ENCODE data around the gene MAPKAPK3.

Gene MAPKAPK3

DNA sequence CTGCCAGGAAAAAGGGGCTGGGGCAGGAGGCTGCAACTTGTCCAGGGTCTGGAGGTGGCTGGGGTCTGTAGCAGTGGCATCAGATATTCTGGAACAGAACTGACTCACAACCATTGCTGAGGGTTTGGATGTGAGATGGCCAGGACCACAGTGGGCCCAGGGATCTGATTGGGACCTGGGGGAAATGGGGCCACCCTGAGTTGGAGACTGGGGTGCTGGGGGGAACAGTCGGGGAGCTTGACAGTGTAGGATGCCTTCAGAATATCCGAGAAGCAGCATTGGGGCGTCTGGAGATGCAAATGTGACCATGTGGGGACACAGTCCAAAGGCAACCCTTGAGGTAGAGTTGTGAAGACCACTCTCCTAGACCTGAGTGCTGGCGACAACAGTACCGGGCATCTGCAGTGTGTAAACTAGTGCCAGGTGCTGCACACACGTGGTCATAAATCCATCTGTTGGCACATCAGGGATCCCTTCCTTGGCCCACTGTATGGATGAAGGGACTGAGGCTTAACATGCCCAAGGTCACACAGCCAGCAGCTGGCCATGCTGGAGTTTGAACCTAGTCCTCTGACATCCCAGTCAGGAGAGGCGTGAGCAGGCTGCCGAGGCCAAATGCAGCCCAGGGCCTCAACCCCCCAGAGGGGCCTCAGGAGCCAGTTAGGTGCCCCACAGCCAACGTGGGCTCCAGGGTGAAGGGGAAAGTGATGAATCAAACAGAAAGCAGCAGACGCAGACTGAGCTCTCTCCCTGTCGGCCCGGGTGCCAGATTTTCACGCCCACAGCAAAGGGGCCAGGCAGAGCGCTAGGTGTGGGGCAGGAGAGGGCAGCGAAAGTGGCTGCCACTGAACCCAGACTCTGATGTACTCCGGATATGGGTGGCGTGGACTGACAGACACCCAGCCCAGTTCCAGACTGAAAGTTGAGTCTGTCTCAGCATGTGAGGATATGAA is 28.9 kb upstream of the MAPKAPK3 start:
- no peak for DNase-seq

DNA sequence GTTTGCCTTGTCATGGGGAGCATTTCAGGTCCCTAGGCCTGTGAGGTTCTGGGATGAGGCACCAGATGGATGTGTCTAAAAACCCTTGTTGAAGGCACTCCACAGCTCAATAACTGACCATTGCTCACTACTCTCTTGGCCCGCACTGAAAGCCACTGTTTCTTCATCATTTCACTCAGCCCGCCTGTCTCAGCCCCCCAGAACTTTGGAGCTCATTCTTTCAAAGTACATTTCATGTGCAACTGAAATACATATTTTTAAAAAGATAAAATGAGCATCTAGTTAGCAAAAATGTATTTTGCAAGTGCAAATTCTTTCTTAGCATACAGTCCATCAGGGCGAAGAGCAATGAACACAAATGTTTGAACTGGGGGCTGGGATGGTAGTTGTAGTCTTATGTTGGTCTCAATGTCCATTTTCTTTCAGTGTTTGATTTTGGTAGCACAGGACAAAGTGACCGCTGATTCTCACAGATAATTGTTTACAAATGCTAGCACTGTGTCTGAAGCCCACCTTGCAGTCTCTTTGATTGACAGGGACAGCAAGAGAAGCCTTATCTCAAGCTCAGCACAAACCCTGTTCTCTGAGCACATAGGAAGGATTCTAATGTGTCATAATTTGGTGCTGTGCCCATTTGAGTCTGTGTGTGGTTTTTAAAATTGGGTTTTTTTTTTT is 28.1 kb upstream of the MAPKAPK3 start:
- DNase-seq, result peak; percentile 19

DNA sequence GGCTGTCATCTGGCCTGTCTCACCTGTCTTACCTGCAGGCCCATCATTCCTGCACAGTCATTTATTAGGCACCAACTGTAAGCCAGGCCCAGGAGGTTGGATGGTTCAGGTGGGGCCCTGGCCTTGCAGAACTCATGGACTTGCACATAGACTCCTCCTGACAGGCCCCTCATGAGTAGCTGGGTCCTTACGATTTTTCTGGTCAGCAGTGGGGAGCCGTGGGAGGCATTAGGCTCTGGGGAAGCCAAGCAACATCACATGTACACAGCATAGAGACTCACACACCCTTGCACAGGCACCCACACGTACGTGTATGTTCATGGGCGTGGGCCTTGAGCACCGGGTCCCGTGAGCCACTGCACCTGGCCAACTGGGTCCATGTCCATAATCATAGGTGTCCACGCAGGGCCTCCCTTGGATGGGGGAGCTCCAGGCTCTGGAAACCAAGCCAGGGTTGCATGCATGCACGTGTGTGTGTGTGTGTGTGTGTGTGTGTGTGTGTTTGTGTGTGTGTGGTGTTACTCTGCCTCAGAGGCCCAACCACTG is 25.7 kb upstream of the MAPKAPK3 start:
- DNase-seq, result no peak

DNA sequence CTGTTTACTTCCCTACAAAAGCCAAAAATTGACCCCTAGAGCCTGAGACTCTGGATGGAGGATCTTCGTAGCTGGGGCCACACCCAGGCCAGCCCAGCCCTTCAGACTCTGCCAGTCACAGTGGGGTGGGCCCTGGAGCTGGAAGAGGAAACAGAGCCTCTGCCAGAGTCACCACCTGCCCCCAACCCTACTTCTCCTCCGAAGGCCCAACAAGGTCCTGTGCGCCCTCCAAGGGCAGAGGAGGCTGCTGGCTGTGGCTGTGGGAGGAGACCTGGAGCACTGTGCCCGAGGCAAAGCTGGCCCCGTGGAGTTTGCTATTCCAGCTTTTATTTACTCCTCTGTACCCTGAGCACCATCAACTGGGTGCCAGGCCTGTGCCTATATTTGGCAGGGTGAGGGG is 24.4 kb upstream of the MAPKAPK3 start:
- no peak for DNase-seq

DNA sequence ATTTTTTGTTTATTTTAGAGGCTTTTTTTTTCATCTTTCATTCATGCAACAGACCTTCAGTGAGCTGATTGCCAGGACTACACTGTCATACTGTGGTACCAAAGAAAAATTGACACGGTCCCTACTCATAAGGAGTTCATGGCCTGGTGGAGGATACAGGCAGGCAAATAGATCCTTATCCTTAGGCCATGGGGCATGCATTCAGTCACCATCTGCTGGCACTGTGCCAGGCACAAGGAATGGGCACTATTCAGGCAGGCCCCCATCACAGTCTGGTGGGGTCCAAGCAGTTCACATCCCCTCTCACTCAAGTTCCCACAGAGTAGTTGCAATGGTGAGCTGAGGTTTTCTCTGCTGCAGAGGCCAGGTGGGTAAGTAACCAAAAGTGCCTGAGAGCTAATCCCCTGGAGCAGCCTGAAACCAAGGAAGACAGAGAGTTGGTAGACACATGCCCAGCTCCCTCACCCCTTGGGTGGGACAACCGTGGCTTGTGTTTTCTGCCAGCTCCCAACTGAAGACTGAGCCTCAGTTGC is 22.6 kb upstream of the MAPKAPK3 start:
- DNase-seq, result no peak

DNA sequence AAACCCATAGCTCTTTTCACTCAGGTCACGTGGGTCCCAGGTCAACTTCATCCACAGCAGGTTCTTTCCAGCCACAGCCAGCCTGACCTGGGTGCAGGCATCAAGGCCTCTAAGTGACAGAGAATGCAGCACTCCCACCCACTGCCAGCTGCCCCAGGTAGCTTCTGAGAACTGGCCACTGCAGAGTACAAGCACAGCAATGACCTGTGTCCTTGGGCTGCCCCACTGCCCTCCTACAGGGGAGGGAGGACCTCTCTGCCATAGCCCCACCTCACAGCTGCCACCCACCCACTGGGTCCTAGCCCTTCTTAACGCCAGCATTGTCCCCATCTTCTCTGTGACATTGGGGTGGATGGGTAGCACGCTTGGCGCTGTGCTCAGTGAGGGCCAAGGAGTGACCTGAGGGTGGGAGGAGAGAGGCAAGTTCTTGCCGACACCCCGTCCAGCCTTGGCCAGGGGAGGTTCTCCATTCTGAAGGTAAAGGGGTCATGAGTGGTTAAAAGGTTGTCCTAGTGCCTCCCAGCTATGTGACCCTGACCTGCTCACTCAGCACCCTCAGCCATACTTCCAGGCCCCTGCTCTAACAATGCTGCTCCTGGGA is 17.7 kb upstream of the MAPKAPK3 start:
- DNase-seq, result no peak

DNA sequence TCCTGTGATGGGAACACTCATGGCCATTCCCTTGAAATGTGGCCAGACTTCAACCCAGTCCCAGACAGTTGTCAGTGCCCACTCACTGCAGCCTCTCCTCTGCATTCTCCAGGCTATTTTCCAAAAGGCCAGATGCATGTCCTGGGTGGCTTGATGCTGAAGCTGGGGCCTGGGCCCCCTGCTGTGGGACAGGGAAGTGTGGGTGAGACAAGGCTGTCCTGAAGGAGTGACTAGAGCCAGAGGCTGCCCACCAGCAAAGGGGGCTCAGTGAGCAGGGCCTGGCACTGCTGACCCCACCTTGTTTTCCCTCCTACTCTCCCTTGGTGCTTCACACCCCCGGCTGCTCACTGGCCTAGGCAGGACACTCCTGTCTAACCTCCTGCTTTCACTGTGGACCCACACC is 17.2 kb upstream of the MAPKAPK3 start:
- DNase-seq, result no peak

DNA sequence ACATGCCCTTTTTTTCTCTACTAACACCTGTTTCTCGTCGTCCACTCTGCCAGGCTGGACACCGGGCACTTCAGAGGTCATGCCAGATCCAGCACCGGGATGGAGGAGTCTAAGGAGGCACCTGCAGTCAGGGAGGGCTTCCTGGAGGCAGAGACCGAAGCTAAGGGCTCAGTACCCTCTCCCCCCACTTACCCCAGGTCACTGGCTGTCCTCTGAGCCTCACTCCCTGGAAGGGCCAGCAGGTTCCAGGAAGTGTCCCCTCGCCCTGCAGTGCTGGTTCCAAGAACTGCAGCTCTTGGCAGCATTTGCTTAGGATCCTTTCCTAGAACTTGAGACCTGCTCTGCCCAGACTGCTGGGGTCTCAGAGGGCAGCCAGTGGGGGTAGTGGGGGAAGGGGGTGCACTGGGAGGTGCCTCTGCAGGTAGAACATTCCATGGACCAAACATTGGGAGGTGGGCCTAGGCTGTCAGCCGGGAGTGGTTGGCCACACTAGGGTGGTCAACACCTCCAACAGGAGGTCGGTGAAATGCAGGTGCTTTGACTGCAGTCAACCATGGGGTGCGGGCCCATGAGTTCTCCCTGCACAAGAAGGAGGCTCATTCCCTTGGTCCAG is 16.7 kb upstream of the MAPKAPK3 start:
- DNase-seq, result no peak

DNA sequence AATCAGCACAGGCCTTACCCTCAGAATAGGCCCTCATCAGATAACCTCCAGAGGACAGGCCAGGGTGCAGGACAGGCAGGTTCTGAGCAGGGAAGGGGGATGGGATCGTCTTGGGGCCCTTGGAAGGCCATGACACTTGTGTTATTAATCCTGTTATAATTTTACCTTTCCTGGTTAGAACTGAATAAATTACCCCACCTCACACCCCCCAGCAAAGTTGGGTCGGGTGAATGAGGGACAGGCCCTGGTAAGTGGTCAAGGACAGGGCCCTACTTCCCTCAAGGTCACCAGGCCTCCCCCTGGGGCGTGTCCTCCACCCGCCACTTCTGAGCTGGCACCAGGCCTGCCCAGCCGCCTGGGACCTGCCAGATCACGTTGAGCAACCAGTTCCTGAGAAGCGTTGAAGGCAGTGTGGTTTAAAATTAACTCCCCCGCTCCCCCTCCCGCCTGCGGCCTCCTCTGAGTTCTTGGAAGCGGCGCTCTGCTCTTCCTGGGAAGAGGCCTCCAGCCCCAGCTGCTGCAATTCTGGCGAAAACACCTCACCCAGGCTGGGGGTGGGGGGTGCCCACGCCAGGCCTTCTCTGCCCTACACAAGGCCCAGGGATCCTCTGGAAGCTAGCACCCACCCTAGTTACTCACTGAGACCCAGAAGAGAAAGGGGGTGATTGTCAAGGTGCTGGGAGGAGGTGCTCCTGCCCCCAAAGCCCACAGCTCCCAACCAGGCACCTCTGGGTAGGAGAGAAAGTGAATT is 15.9 kb upstream of the MAPKAPK3 start:
- DNase-seq, result peak; percentile 95

DNA sequence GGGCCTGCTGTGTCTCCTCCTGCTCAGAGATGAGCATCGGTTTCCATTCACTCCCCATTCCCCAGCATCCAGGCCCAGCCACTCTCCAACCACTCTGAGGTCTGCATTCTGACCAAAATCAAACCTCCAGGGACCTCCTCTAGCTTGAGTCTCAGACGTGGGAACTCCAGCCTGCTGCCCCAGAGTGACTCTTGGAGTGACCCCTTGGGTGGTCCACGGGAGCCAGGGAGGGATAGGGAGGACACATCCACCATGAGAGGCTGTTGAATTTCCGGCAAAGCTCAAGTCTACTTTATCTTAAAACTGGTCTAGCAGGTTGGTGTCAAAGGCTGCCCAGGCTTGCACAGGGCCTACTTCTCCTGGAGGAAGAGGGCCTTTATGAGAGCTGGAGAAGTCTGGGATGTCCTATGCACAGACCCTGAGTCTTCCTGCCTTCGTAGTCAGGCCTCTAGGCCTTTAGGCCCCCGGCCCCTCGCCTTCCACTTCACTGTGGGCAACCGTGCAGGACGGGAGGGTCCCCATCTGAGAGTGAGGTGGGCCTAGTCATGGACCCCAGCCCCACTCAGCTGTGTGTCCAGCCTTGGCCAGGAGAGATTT is 14.3 kb upstream of the MAPKAPK3 start:
- peak; percentile 29 for DNase-seq

DNA sequence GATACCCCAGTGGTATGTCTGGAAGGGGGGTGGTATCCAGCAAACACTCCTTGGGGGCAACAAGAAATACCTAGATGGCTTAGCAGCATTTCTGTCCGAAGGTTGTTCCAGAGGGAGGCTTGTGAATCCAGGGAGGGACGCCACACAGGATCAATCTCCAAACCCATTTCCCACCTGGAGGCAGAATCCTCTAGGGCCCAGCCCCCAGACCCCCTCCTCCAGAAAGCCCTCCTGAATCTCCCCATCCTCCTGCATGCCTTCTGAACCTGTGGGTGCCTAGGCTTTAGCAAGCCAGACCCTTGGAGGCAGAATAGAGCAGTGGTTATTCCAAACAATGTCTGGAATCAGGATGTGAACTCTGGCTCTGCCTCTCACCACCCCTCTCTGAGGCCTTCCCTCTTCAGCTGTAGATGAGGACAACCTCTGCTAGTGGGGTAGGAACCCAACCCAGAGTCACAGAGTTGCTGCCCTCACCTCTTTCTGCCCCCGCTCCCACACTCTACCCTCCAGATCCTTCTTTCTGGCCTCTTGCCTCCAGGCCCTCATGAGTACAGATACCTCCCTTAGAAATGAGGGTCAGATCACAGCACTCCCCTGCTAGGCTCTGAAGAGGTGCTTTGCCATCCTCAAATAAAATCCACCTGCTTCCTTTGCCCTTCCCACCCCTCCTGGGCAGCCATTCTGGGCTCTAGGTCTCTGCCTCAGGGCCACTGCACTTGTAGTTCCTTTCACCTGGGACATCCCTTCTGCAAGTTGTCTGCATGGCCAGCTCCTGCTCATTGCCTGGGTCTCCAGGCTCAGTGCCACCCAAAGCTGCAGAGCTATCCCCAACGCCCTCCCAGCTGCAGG is 13.5 kb upstream of the MAPKAPK3 start:
- no peak for DNase-seq

DNA sequence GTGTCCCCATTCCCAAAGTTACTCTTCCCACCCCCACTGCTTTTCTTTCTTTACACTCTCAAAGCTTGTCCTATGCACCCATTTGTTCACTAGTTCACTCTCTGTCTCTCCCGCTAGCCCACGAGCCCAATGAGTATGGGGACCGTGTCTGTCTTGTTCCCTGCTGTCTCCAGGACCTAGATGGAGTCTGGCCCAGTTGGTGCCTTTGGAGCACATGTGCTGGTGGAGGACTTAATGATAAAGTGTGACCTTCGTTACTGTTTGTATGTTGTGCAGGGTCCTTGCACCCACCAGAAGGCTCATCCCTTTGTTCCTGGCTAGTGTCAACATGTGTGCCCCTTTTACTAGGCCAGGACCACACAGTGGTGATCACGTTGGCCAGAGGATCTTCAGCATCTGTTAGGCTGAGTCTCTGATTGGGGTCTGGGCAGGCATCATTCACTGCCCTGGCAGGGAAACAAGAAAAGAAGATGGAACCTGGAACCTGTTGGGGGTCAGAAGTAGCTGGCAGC is 12.8 kb upstream of the MAPKAPK3 start:
- DNase-seq, result no peak

DNA sequence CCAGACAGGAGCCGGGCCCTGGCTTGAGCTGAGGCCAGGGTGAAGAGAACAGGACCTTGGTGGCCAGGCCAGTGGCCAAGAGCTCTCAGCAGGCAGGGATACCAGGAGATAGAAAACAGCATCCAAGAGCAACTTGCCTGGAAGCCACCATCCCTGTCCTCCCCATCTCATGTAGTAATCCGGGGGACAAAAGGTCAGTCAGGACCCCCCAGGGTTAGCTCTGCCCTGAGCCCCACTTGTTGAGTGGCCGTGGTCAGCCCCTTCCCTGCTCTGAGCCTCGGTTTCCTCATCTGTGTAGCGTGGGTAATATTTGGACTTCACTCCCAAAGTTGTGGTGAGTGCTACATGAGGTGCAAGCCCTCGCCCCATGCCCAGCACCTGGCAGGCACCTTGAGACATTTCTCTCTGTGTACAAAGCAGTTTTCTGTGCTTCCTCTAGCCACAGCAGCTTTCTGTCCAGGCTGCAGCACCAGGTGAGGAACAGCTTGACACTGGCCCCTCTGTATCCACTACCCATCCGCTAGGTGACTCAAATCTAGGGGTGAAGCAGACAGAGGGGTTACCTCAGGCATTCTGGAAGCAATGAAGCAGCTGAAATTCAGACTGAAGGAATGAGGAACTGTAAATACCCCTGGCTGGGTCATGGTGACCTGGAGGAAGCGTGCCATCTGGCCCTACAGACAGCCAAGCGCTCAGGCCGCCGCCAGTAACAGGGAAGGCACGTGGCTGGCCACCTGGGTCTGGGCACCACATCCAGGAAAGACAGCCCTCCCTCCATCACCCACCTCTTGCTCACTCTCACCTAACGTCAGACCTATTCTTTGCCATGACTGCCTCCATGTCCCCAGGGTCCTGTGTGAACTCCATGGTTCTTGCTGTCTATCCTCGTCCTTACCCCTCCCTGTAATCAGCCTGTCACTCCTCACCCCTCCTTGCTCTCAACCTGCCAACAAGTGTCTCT is 12.0 kb upstream of the MAPKAPK3 start:
- DNase-seq, result no peak

DNA sequence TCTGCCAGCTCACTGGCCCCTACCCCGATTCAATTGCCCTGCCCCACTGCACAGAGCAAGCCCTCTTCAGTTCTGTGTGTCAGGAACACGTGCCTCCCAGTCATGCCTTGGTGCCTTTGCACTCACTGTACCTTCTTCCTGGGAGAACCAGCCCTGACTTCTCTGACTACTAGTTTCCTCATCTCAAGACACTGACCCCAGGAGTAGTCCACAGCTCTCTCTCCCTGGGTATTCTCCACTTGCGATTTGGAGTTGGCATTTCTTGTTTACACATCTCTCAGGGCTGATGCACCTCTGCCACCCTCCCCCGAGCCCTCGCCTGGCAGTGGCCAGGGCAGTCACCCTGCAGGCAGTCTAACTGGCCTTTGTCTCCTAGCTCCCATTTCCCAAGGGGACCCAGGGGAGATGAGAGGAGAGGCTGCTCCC is 11.0 kb upstream of the MAPKAPK3 start:
- no peak for DNase-seq

DNA sequence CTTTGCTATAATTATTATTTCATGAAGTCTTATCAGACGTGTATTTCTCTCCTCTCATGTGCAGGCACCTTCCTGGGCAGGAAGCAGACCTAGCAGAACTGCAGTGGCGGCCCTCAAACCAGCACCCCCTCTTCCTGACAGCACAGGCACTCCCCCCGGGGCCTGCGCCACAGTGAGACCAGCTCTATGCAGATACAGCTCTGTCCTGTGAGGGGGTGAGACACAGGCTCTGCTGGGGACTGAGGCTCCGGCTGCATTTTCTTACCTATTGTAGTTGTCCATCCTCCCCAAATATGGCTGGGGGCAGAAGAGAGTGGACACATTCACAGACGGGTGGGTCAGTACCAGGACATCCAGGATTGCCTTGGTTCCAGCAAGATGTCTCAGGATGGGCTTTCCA is 10.4 kb upstream of the MAPKAPK3 start:
- DNase-seq, result no peak

DNA sequence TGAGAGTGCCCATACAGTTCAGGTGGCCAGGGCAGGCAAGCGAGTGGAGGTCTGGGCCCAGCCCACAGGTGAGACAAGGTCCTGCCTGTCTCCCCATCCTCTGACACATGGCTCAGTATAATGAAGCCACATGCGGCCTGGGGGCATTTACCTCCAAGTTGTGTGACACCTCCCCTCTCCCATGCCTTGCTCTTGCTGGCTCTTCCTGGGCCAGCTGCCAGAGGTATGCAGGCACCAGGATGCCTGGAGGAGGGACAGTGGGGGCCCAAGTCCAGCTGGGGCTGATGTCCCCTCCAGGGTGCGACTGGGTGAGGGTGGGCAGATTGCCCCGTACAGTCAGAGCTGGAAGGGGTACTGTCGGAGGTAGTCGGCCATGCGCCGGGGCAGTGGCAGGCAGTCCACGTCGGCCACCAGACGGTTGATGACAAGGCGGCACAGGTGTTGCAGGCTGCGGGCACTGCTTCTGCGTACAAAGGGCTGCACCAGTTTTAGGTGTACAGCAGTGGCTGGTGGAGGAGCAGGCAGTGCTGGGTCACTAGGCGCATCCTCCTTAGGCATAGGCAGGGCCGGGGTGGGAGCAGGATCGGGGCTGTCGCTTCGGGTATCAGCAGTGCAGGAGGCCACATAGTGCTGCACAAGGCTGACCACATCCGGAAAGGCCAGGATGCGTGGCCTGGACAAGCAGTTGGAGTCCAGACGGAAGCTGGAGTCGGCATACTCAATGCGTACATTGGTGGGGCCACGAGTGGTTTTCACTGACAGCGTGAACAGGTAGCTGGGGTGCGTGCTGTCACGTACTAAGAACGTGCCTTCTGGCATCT is 9.5 kb upstream of the MAPKAPK3 start:
- DNase-seq, result no peak

DNA sequence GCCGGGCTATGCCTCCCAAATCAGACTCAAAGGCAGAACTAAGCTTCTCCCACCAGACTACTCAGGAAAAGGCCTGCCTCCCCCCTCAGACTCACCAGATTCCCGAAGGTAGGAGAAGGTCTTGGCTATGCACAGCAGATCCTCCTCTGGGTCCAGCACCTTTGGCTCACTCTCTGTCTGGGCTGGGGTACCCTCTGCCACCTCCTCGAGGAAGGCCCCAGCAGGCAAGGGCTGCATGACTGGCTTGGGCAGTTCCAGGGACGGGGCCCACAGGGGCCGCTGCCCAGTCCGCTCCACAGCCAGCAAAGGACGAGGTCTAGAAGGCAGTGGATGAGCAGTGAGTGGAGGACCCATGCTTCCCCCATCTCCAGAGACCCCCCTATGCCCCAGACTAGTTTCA is 8.7 kb upstream of the MAPKAPK3 start:
- DNase-seq, result no peak

Data from fibroblast of skin of back (primary cell).